H54 (cell line): Measurements from ENCODE around the gene HNRNPU.

Experiments used
- DNase-seq: peaks from one replicate; pipeline ENCODE4 v3.0.0; 2011; ENCODE audit warnings: low spot score, mixed read lengths; ENCODE audit not compliant: insufficient read length
- FAIRE-seq: peaks from 3 replicates; lab custom pipeline; 2011; peaks lifted over from hg19 to GRCh38; lab: Jason Lieb, UNC
- POLR2A ChIP-seq: IDR thresholded peaks from 2 replicates; pipeline ENCODE4 v1.6.1; 2011; ENCODE audit warnings: low read depth, mild to moderate bottlenecking, low read length

The HNRNPU gene

GRCh38 chr1:244869364-244869827, 5.1 kb upstream of the HNRNPU start:
- TF ChIP-seq POLR2A, result no peak
- DNase-seq (no peak), FAIRE-seq (no peak)

- FAIRE-seq (no peak), DNase-seq (no peak)
- no peak for TF ChIP-seq POLR2A
Measured at GRCh38 chr1:244868484-244869363, 4.4 kb upstream of the HNRNPU start.

DNA sequence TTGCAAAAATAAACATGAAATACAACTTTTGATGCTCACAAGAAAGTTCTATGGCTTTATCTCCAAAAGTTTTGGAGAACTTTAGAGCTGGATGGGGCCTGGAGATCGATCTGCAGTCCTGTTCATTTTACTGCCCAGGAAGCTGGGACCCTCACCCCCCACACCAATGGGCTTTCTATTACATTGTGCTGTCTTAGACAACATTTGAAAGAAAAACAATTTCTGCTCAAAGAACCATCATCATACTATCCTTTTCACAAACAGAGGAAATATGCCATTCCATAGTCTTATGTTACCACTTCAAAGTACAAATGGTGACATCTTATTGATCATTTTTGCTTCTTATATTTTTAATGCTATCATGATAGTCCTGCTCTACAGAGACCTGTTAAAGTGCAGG, 2.0 kb upstream of the HNRNPU start:
- DNase-seq (no peak), FAIRE-seq (no peak)

DNA sequence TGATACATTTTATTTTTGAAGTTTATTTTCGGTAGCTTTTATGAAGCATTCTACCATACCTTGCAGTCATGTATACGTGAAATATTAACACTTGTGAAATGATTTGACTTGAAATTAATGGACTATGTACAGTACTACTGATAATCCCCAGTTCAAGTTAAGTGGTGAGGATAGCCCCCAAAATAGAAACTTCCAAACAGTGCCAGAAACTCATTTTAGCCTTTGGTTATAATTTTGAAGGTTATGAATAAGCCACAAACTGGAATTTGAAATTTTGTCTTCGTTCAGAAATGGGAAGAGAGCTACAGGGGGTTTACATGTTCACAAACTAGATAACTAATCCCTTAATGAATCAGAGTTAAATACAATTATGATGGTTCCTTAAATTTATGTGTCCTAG, 1.5 kb upstream of the HNRNPU start:
- FAIRE-seq, result no peak
- no peak for TF ChIP-seq POLR2A

More for the DNA sequence above, 2.0 kb upstream of the HNRNPU start:
- no peak for TF ChIP-seq POLR2A

GRCh38 chr1:244865028-244865371, 657 bp upstream of the HNRNPU start:
- DNase-seq, result no peak
- TF ChIP-seq POLR2A, result no peak

More for the DNA sequence above, 1.5 kb upstream of the HNRNPU start:
- DNase-seq, result no peak

DNA sequence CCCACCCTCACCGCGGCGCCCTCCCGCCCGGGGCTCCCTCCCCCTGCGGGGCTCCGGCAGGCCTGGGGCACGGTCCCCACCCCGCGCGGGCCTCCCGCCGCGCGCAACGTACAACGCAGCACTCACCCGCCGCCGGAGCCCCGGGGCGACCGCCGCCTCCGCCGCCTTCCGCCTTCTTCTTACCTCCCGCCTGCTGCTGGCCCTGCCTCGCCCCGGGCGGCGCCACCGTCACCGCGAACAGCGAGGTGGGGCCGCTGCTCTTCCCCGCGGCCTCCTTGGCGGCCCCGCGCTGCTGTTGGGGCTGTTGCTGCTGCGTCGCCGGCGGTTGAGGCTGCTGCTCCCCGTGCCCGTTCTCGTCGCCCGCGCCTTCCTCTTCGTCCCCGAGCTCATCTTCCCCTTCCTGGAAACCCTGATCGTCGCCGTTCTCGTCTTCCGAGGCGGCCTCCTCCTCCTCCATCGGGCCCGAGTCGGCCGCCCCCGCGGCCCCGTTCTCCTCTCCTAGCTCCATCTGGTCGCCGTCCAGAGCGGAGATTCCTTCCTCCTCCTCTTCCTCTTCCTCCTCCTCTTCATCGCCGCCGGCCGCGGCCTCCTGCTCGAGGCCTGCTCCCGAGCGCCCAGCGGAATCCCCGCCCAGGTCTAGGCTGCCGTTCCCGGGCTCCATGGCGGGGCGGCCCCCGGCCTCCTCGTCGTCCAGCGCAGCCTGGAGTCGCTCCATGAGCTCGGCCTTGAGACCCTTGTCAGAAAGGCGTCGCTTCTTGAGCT, 671 bp downstream of the HNRNPU start:
- no peak for FAIRE-seq
- peak; percentile 5 for DNase-seq
- no peak for TF ChIP-seq POLR2A

More at GRCh38 chr1:244865028-244865371, 657 bp upstream of the HNRNPU start:
- no peak for FAIRE-seq

GRCh38 chr1:244862699-244863490, 1.4 kb downstream of the HNRNPU start:
- 0 out of 2 replicates have a peak, but pooled peaks have one; percentile 32 for TF ChIP-seq POLR2A
- DNase-seq (peak; percentile 79), FAIRE-seq (no peak)

- FAIRE-seq (no peak), DNase-seq (no peak)
- TF ChIP-seq POLR2A, result no peak
Measured at GRCh38 chr1:244862354-244862698, 2.0 kb downstream of the HNRNPU start.

- FAIRE-seq (no peak), DNase-seq (no peak)
- TF ChIP-seq POLR2A, result no peak
Measured at GRCh38 chr1:244861683-244862082, 2.7 kb downstream of the HNRNPU start.

DNA sequence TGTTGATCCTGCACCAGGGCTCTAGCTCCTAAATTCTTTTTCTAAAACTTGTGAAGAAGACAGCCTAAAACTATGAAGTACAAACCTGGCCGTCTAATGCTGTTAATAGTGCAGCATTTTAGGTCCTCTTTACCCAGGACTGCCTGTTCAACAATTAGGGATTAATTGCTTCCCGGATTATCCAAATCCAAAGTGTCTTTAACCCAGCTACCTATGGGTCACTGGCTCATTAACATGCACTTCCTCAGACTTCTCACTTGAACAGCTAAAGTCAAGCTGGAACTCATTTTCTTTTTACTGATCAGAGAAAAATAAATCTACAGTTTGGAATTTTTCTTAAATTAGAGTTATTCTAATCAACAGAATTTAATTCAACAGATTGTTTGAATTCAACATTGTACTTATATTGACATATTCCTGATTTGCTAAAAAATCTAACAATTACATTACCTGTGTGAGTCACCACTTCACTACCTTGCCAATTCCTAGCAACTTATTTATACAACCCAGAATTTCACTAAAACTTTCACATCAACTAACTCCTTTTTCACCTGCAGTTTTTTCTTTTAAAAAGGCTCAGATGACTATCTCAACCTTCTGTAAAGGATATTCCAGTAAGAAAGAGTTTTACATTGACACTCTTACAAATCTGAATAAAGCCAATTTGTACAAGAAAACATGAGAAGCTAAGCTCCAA, 3.3 kb downstream of the HNRNPU start:
- no peak for FAIRE-seq

DNA sequence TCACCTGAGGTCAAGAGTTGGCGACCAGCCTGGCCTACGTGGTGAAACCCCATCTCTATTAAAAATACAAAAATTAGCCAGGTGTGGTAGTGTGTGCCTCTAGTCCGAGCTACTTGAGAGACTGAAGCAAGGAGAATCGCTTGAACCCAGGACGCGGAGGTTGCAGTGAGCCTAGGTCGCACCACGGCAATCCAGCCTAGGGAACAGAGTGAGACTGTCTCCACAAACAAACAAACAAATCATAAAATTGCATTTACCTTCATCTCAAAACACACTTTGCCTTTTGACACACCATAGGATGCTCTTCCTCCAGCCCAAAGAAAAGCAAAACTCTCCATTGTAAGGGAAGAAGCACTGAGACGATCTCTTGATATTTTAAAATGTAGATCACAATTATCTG, 4.3 kb downstream of the HNRNPU start:
- DNase-seq, result no peak
- no peak for TF ChIP-seq POLR2A

More for the DNA sequence above, 3.3 kb downstream of the HNRNPU start:
- DNase-seq, result no peak
- no peak for TF ChIP-seq POLR2A

GRCh38 chr1:244858357-244858756, 6.0 kb downstream of the HNRNPU start:
- no peak for FAIRE-seq
- DNase-seq, result no peak
- TF ChIP-seq POLR2A, result no peak

More for the DNA sequence above, 4.3 kb downstream of the HNRNPU start:
- no peak for FAIRE-seq

GRCh38 chr1:244857761-244858160, 6.6 kb downstream of the HNRNPU start:
- DNase-seq, result no peak

More at GRCh38 chr1:244857761-244858160, 6.6 kb downstream of the HNRNPU start:
- no peak for FAIRE-seq
- TF ChIP-seq POLR2A, result no peak
